Fibroblast of villous mesenchyme (primary cell): ENCODE results near the gene MGAT3. TPM values are rescaled to one million over a fixed set of nuclear protein-coding genes. Genes with fewer than 3 reads are reported as not detected.

Experiments used
- DNase-seq: peaks from one replicate; pipeline ENCODE4 v3.0.0-alpha.2; 2010; ENCODE audit warnings: low read depth
- H3K4me3 ChIP-seq: 2 replicates; pipeline ENCODE4 v1.5.1; 2011; ENCODE audit warnings: low read depth, mild to moderate bottlenecking, low read length
- total RNA-seq: library from RNA; depleted of rRNA; stranded (reverse); fragments of >200 nt; gene quantifications from 2 replicates; pipeline ENCODE4 v1.2.3, GENCODE V29; 2012
- TF ChIP-seq, protein P1 (sequence below): IDR thresholded peaks from 2 replicates; pipeline ENCODE4 v1.5.1; 2012; ENCODE audit warnings: low read depth, mild to moderate bottlenecking, low read length; ENCODE audit not compliant: insufficient read depth

Gene MGAT3
- total RNA-seq, 1 donor = 1.3 TPM

DNA sequence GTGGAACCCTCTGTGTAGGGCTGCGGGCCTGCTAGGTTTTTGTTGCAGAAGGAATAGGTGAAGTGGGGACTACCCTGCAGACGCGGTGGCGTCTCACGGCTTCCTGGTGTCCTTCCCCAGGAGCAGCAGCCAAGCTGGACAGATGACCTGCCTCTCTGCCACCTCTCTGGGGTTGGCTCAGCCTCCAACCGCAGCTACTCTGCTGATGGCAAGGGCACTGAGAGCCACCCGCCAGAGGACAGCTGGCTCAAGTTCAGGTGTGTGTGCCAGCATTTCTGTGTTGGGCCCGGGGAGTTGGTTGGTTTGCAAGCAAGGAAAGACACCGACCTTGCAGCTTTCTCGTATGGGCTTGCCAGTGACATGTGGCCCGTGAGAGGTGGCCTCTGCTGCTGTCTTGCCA lies 41.9 kb upstream of the MGAT3 start:
- DNase-seq = no peak
- TF ChIP-seq, protein P1, sequence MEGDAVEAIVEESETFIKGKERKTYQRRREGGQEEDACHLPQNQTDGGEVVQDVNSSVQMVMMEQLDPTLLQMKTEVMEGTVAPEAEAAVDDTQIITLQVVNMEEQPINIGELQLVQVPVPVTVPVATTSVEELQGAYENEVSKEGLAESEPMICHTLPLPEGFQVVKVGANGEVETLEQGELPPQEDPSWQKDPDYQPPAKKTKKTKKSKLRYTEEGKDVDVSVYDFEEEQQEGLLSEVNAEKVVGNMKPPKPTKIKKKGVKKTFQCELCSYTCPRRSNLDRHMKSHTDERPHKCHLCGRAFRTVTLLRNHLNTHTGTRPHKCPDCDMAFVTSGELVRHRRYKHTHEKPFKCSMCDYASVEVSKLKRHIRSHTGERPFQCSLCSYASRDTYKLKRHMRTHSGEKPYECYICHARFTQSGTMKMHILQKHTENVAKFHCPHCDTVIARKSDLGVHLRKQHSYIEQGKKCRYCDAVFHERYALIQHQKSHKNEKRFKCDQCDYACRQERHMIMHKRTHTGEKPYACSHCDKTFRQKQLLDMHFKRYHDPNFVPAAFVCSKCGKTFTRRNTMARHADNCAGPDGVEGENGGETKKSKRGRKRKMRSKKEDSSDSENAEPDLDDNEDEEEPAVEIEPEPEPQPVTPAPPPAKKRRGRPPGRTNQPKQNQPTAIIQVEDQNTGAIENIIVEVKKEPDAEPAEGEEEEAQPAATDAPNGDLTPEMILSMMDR = no peak
- no peak overlapping the region for H3K4me3 ChIP-seq

DNA sequence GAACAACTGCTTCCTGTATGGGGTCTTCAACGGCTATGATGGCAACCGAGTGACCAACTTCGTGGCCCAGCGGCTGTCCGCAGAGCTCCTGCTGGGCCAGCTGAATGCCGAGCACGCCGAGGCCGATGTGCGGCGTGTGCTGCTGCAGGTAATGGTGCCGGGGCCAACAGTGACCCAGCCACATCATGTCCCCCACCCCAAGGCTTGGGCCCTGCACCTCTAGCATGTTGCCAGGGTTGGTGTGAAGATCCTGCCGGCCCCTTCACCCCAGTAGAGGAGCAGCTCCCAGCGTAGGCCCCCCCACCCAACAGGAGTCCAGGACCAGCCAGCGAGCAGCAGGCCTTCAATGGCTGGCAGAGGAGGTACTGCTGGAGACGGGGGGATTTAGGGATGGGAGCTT lies 41.3 kb upstream of the MGAT3 start:
- no peak for DNase-seq
- TF ChIP-seq, protein P1 = no peak

DNA sequence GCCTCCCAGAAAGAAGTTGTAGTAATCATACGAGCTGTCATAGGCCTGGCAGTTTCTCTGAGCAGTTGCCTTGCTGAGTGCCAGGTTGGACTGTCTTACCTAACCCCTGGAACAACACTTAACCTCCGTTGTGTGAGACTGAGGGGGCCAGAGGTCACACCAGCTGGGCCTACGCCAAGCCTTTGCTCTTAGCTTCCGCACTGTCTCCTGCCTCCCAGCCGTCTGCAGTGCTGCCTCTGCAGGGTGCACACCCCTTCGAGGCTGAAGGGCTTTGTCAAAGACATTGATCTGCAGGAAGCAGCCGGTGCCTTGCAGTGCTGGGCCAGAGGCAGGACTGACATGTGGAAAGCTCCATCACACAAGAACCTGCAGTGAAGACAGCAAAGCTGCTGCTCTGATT lies 40.5 kb upstream of the MGAT3 start:
- TF ChIP-seq, protein P1 = no peak
- no peak for DNase-seq
- H3K4me3 ChIP-seq = no peak overlapping the region

More for the DNA sequence above, 41.3 kb upstream of the MGAT3 start:
- H3K4me3 ChIP-seq = no peak overlapping the region

DNA sequence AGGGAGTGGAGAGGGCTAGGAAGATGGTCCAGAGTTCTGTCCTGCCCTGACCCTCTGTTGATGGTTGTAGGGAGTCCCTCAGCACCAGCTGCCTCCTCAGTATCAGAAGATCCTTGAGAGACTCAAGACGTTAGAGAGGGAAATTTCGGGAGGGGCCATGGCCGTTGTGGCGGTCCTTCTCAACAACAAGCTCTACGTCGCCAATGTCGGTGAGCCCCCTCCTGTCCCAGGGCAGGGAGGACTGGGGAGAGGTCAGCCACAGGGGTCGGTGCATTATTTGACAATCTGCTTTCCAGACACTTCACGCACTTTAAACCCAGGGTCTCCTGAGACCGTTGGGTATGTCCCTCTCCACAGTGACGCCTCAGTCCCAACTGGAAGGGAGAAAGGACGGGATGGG lies 39.2 kb upstream of the MGAT3 start:
- DNase-seq = no peak
- H3K4me3 ChIP-seq = no peak overlapping the region
- TF ChIP-seq, protein P1 = no peak

DNA sequence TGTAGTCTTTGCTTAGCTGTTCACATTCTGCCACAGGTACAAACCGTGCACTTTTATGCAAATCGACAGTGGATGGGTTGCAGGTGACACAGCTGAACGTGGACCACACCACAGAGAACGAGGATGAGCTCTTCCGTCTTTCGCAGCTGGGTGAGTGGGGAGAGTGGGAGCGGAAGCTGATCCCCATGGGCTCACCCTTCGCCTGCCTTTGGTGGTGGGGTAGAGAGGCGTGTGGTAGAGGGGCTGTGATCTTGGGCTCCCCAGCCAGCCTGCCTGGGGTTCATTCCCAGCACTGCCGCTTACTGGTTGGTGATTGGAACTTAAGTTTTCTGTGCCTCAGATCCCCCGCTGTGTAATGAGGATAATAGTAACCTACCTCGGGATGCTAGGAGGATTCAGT lies 38.1 kb upstream of the MGAT3 start:
- TF ChIP-seq, protein P1 = no peak
- no peak for DNase-seq
- no peak overlapping the region for H3K4me3 ChIP-seq

DNA sequence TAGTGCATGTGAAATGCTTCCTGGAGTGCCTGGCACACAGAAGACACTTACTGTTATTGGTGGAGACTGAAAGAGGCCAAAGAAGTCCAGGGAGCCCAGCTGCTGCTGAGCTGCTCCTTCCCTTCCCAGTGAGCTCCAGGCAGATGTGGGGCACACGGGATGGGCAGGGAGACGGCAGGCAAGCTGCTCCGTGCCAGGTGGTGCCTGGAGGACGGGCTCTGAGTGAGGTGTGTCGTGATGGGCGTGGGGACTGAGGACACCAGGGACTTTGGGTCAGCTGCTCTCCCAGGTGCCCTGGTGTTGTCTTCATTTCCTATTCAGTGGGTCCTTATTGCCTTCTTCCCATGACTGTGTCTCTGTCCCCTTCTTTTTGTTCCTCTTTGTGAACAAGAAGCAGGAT lies 37.7 kb upstream of the MGAT3 start:
- DNase-seq = no peak
- H3K4me3 ChIP-seq = no peak overlapping the region
- TF ChIP-seq, protein P1 = no peak

DNA sequence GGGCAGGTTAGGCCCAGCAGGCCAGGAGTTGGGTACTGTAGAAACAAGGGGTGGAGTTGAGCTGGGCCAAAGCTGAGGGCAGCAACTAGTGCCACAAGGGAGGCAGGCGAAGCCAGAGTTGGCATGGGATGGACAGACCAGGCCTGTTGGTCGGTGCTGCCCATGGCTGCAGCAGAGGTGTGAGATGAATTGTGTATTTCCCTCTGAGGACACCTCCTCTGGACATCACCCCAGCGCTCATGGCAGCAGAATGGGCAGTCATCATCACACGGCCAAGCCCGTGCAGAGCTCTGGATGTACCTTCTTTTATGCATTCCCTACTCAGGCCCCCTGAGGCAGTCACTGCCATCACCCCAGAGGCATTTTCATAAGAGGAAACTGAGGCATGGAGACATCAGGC lies 36.9 kb upstream of the MGAT3 start:
- TF ChIP-seq, protein P1 = no peak

More for the DNA sequence above, 36.9 kb upstream of the MGAT3 start:
- DNase-seq = no peak
- no peak overlapping the region for H3K4me3 ChIP-seq
